SKM-1 treated with dmso at 0.1 percent for 144 hours (cell line): ENCODE measurements around the gene LHX3.

Source experiments
- DNase-seq: peaks from one replicate; lab custom pipeline; 2025; ENCODE audit not compliant: unreplicated experiment; lab: John Stamatoyannopoulos, UW

LHX3 gene

GRCh38 chr9:136193891-136194279 is 11.0 kb downstream of the LHX3 start:
- no peak for DNase-seq

- no peak for DNase-seq
These were observed 11.6 kb downstream of the LHX3 start for GRCh38 chr9:136193127-136193890.

- no peak for DNase-seq
These were observed 12.4 kb downstream of the LHX3 start for GRCh38 chr9:136192289-136193126.

GRCh38 chr9:136191960-136192286 is 13.0 kb downstream of the LHX3 start:
- no peak for DNase-seq

GRCh38 chr9:136191099-136191959 is 13.6 kb downstream of the LHX3 start:
- DNase-seq: no peak

- DNase-seq: no peak
These were observed 14.3 kb downstream of the LHX3 start for GRCh38 chr9:136190656-136191055.

GRCh38 chr9:136190237-136190601 is 14.7 kb downstream of the LHX3 start:
- DNase-seq: no peak

- no peak for DNase-seq
These were observed 15.3 kb downstream of the LHX3 start for GRCh38 chr9:136189394-136190236.

GRCh38 chr9:136187683-136188586 is 17.0 kb downstream of the LHX3 start:
- DNase-seq: no peak

- no peak for DNase-seq
These were observed 17.7 kb downstream of the LHX3 start for GRCh38 chr9:136187197-136187596.

- DNase-seq: no peak
These were observed 18.5 kb downstream of the LHX3 start for GRCh38 chr9:136186386-136186785.

- DNase-seq: no peak
These were observed 19.1 kb downstream of the LHX3 start for GRCh38 chr9:136185596-136186366.

GRCh38 chr9:136185066-136185465 is 19.9 kb downstream of the LHX3 start:
- DNase-seq: no peak

- no peak for DNase-seq
These were observed 22.0 kb downstream of the LHX3 start for GRCh38 chr9:136182850-136183422.

GRCh38 chr9:136182420-136182787 is 22.5 kb downstream of the LHX3 start:
- no peak for DNase-seq

- no peak for DNase-seq
These were observed 23.0 kb downstream of the LHX3 start for GRCh38 chr9:136181784-136182419.

GRCh38 chr9:136180586-136180985 is 24.3 kb downstream of the LHX3 start:
- no peak for DNase-seq

GRCh38 chr9:136179761-136180160 is 25.2 kb downstream of the LHX3 start:
- no peak for DNase-seq
